GM23248 (cell line): Measurements from ENCODE around the gene MBOAT1. TPM values are rescaled to one million over a fixed set of nuclear protein-coding genes. Genes with fewer than 3 reads are reported as not detected.
A peak's percentile ranks its signal among the peaks of the same experiment; 100 is the strongest.

Source experiments
- DNase-seq: peaks from one replicate; pipeline ENCODE4 v3.0.0-alpha.2; 2015
- H2AFZ ChIP-seq: fragments of 200-600 bp; sonication (generic); 2 replicates; pipeline ENCODE4 v1.6.1; 2016; ENCODE audit warnings: antibody characterized with exemption
- H3F3A ChIP-seq: fragments of 200-600 bp; sonication (generic); 2 replicates; pipeline ENCODE4 v1.6.1; 2016; ENCODE audit warnings: mild to moderate bottlenecking, antibody characterized with exemption, mixed run types; ENCODE audit not compliant: insufficient read depth
- H3K27ac ChIP-seq: fragments of 200-600 bp; sonication (generic); 2 replicates; pipeline ENCODE4 v1.5.1; 2016; ENCODE audit warnings: mild to moderate bottlenecking
- H3K27me3 ChIP-seq: fragments of 200-600 bp; sonication (generic); replicated peaks from 2 replicates; pipeline ENCODE4 v1.6.1; 2016; ENCODE audit warnings: mild to moderate bottlenecking; ENCODE audit not compliant: insufficient read depth
- H3K36me3 ChIP-seq: fragments of 200-600 bp; sonication (generic); 2 replicates; pipeline ENCODE4 v1.6.1; 2016; ENCODE audit warnings: low read depth, mild to moderate bottlenecking
- H3K4me1 ChIP-seq: fragments of 200-600 bp; sonication (generic); 2 replicates; pipeline ENCODE4 v1.6.1; 2016; ENCODE audit warnings: mild to moderate bottlenecking; ENCODE audit not compliant: insufficient read depth
- H3K4me2 ChIP-seq: fragments of 200-600 bp; sonication (generic); one replicate; pipeline ENCODE4 v1.6.1; 2016; ENCODE audit warnings: mild to moderate bottlenecking; ENCODE audit not compliant: unreplicated experiment
- H3K4me3 ChIP-seq: fragments of 200-600 bp; sonication (generic); 2 replicates; pipeline ENCODE4 v1.5.1; 2016; ENCODE audit warnings: mild to moderate bottlenecking
- H3K79me2 ChIP-seq: fragments of 200-600 bp; sonication (generic); 2 replicates; pipeline ENCODE4 v1.6.1; 2016; ENCODE audit warnings: mild to moderate bottlenecking; ENCODE audit not compliant: insufficient read depth
- H3K9ac ChIP-seq: fragments of 200-600 bp; sonication (generic); 2 replicates; pipeline ENCODE4 v1.6.1; 2016; ENCODE audit warnings: mild to moderate bottlenecking
- H3K9me2 ChIP-seq: fragments of 200-600 bp; sonication (generic); 2 replicates; pipeline ENCODE4 v1.6.1; 2016; ENCODE audit warnings: mixed run types, mild to moderate bottlenecking, moderate library complexity; ENCODE audit not compliant: insufficient read depth
- H3K9me3 ChIP-seq: fragments of 200-600 bp; sonication (generic); one replicate; pipeline ENCODE4 v1.6.1; 2017; ENCODE audit warnings: low read depth
- H4K20me1 ChIP-seq: fragments of 200-600 bp; sonication (generic); 2 replicates; pipeline ENCODE4 v1.6.0; 2016; ENCODE audit not compliant: insufficient read depth
- EZH2 ChIP-seq: fragments of 200-600 bp; sonication (generic); IDR thresholded peaks from 2 replicates; pipeline ENCODE4 v1.6.1; 2018; ENCODE audit warnings: antibody characterized with exemption, mild to moderate bottlenecking; ENCODE audit not compliant: insufficient read depth, poor library complexity, severe bottlenecking
- EZH2phosphoT487 ChIP-seq: fragments of 200-600 bp; sonication (generic); IDR thresholded peaks from 2 replicates; pipeline ENCODE4 v1.6.1; 2018; ENCODE audit warnings: antibody characterized with exemption, moderate library complexity, mild to moderate bottlenecking, low read depth; ENCODE audit not compliant: insufficient read depth
- WGBS, 2 experiments: methylation state at CpG; one replicate each; pipeline ENCODE4 v1.1.6; 2015 to 2017; ENCODE audit warnings: low lambda C conversion rate in 2 of 2, low coverage in 1 of 2; ENCODE audit errors: missing lambda C conversion rate in 2 of 2; 5-methylcytosine and 5-hydroxymethylcytosine counted together
- in situ Hi-C: fragments of 300-500 bp; cut with MboI; formaldehyde crosslinking; loops from 2 replicates; pipeline ENCODE4 v1.15.0; 2020
- polyA plus RNA-seq: library from polyadenylated mRNA; unstranded; fragments of >200 nt; fragmentation: Nextera tagmentation; extraction: Ambion mirVana; gene quantifications from 2 replicates; pipeline ENCODE4 v1.2.1, GENCODE V29; 2016
- total RNA-seq: library from RNA; depleted of rRNA; stranded (reverse); fragments of >200 nt; shearing (Covaris generic); gene quantifications from 2 replicates; pipeline ENCODE4 v1.2.3, GENCODE V29; 2014

Gene MBOAT1
- total and polyA plus RNA-seq, 2 experiments from 2014 or later: 1.8 to 4.0 TPM

DNA sequence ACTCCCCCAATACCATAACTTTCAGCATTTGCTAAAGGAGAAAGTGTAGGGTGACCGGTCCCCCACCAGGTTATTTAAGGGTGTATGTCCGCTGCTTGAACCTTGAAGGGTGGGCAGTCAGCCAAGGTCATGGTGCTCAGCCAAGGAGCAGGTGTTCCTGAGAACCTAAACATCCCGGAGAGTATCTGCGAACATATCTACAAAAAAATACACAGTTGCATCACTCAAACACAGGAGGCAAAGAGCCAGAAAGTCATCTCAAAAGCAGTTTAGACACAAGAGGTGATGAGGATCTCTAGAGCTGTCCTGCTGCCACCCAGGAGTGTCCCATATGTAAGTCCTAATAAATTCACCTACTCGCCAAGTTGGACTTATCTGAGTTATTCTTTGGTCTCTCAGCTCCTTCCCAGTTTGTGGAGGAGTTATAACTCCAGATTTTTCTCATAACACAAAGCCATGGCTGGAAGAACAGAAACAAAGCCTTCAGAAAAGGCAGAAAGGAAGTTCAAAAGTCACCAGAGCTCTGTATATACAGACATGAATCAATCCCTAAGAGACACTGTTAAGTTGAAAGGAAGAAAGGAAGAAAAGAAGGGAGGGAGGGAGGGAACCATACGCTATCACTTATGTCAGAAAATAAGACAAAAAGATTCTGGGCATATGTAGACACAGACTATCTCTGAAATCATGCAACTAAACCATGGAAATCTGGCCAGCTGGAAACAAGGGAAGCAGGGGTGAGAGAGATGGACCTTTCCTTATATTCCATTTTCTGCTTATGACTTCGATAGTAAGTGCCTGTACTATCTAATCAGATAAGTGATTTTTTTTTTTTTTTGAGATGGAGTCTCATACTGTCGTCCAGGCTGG is 11.3 kb downstream of the MBOAT1 start:
- Histone ChIP-seq H3K9ac (no peak overlapping the region), H3K4me2 (no peak overlapping the region), H3K4me1 (peaks cover 19% of the 10 kb centered on the region), H3K4me3 (no peak overlapping the region), H3K36me3 (no peaks in the 10 kb centered on the region), H3K27me3 (no peaks in the 10 kb centered on the region), H2AFZ (no peak overlapping the region), H3F3A (no peaks in the 10 kb centered on the region; the same call in 1 of the 2 replicates), H3K79me2 (no peaks in the 10 kb centered on the region), H4K20me1 (no peaks in the 10 kb centered on the region), H3K27ac (no peak overlapping the region), H3K9me2 (no peaks in the 10 kb centered on the region), H3K9me3 (no peaks in the 10 kb centered on the region)
- TF ChIP-seq EZH2phosphoT487: no peak
- TF ChIP-seq EZH2: no peak
- 87 to 91% methylated on average over 8 of the region's 8 CpGs for WGBS, 2 experiments
- no peak for DNase-seq
- in situ Hi-C loops: no loop called here

DNA sequence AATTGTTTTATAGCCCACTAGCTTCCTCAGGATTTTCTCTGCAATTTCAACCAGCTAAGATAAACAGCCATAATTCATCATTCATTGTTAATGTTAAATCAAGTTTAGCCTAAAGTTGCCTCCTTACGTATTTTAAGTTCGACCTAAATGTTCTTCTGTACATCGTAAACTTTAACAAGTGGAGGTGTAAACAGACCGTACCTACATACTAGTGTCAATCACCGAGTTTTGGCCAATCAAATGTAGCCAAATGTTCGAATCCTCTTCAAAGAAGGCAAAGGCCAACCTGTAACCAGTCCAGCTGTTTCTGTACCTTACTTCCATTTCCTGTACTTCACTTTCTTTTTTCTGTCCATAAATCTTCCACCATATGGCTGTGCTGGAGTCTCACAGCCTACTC is 13.5 kb downstream of the MBOAT1 start:
- no peak for TF ChIP-seq EZH2phosphoT487
- no peak for TF ChIP-seq EZH2
- no peak overlapping the region for H3K4me3 ChIP-seq
- H4K20me1 ChIP-seq: no peaks in the 10 kb centered on the region
- no peaks in the 10 kb centered on the region; the same call in 1 of the 2 replicates for H3F3A ChIP-seq
- H3K36me3 ChIP-seq: no peaks in the 10 kb centered on the region
- H3K4me2 ChIP-seq: no peak overlapping the region
- H3K79me2 ChIP-seq: no peaks in the 10 kb centered on the region
- H3K9me3 ChIP-seq: no peaks in the 10 kb centered on the region
- no peak overlapping the region for H3K27ac ChIP-seq
- no peaks in the 10 kb centered on the region for H3K27me3 ChIP-seq
- 59 to 61% methylated on average over 6 of the region's 6 CpGs for WGBS, 2 experiments
- no peak overlapping the region for H2AFZ ChIP-seq
- peaks cover 19% of the 10 kb centered on the region for H3K4me1 ChIP-seq
- no peak for DNase-seq
- in situ Hi-C loops: no loop called here
- H3K9me2 ChIP-seq: no peaks in the 10 kb centered on the region
- H3K9ac ChIP-seq: no peak overlapping the region

DNA sequence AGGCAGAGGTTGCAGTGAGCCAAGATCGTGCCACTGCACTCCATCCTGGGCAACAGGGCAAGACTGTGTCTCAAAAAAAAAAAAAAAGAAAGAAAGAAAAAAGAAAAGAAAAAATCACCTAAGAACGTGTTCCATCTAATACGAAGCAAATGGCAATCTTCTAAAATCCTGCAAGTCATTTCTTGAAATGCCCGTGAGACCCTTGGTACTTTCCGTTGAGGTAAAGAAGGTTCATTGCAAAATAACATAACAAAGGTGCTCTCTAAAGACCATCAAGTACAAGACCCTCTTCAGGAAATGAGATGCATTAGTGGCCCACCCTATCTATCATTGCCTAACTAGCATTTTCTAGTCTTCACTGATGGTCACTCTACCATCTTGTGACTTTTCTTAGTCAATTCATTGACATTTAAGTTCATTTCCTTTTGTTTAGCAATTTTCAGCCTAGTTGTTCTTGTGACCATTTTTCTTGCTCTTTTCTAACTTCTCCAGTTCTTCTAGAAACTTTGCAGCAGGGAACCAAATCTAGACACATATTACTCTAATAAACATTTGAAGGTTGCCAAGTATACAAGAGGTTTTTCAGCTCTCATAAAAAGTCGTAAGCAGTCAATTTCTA is 14.0 kb downstream of the MBOAT1 start:
- Histone ChIP-seq H3K79me2 (no peaks in the 10 kb centered on the region), H3K4me3 (no peak overlapping the region), H3K27me3 (no peaks in the 10 kb centered on the region), H3K4me1 (peaks cover 19% of the 10 kb centered on the region), H3K4me2 (no peak overlapping the region), H3K9ac (no peak overlapping the region), H3K36me3 (no peaks in the 10 kb centered on the region), H4K20me1 (no peaks in the 10 kb centered on the region), H3K27ac (no peak overlapping the region), H3K9me3 (no peaks in the 10 kb centered on the region), H3K9me2 (no peaks in the 10 kb centered on the region), H3F3A (no peaks in the 10 kb centered on the region; the same call in 1 of the 2 replicates), H2AFZ (no peak overlapping the region)
- in situ Hi-C loops: no loop called here
- no peak for TF ChIP-seq EZH2phosphoT487
- TF ChIP-seq EZH2: no peak
- DNase-seq: no peak
- WGBS, 2 experiments: 89 to 93% methylated on average over 6 of the region's 6 CpGs

DNA sequence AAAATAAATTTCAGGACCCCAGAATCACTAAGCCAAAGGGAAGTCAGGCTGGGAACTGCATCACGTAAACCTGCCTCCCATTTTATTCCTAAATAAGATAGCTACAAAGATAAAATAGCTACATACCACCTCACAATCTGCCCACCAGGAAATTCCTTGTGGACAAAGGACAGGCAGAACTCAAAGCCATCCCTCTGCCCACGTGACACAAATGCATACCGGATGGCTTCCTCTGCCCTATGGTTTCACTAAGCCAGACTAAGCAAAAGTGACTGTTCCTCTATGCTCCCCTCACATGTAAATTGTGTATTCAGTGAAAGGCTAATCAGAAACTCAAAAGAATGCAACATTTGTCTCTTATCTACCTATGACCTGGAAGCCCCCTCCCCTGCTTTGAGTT is 15.0 kb downstream of the MBOAT1 start:
- TF ChIP-seq EZH2phosphoT487: no peak
- TF ChIP-seq EZH2: no peak
- 60 to 71% methylated on average over 3 of the region's 3 CpGs for WGBS, 2 experiments
- no peaks in the 10 kb centered on the region for H3K27me3 ChIP-seq
- H2AFZ ChIP-seq: no peak overlapping the region
- peak overlapping the region; percentile 4 for H3K4me2 ChIP-seq
- H3F3A ChIP-seq: no peaks in the 10 kb centered on the region; the same call in 1 of the 2 replicates
- H3K4me3 ChIP-seq: no peak overlapping the region
- H3K79me2 ChIP-seq: no peaks in the 10 kb centered on the region
- H3K36me3 ChIP-seq: no peaks in the 10 kb centered on the region
- peaks cover 14% of the 10 kb centered on the region for H3K4me1 ChIP-seq
- in situ Hi-C loops: no loop called here
- no peak overlapping the region for H3K27ac ChIP-seq
- no peaks in the 10 kb centered on the region for H3K9me3 ChIP-seq
- peak; percentile 48 for DNase-seq
- H4K20me1 ChIP-seq: no peaks in the 10 kb centered on the region
- no peak overlapping the region for H3K9ac ChIP-seq
- no peaks in the 10 kb centered on the region for H3K9me2 ChIP-seq
